ENCODE measurements around the gene FGF18. TPM values are rescaled to one million over a fixed set of nuclear protein-coding genes. Genes with fewer than 3 reads are reported as not detected.

The FGF18 gene
- total RNA-seq, 1 donor from 2014 or later: 1.2 TPM

DNA sequence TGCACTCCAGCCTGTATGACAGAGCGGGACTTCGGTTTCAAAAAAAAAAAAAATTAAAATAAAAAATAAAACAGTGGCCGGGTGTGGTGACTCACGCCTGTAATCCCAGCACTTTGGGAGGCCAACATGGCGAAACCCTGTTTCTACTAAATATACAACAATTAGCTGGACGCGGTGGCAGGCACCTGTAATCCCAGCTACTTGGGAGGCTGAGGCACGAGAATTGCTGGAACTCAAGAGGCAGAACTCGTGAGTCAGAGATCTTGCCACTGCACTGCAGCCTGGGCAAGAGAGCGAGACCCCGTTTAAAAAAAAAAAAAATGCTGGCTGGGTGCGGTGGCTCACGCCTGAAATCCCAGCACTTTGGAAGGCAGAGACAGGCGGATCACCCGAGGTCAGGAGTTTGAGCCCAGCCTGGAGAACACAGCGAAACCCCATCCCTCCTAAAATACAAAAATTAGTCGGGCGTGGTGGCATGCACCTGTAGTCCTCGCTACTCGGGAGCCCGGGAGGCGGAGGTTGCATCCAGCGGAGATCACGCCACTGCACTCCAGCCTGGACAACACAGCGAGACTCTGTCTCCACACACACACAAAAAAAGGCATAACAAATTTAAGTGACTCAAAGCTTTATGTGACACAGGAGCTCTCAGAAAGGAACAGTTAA is 33.3 kb upstream of the FGF18 start:
- Histone ChIP-seq H3K4me3 (ENCODE audit: insufficient read depth, low read depth, low read length) (no peak overlapping the region), H3K27ac (ENCODE audit: low read depth, low read length) (no peak overlapping the region), H3K4me1 (ENCODE audit: insufficient read depth, low read length) (peaks cover 15% of the 10 kb centered on the region), H3K36me3 (ENCODE audit: insufficient read depth, low read length) (peaks cover 10% of the 10 kb centered on the region), H3K9me3 (ENCODE audit: insufficient read depth, low read depth, low read length) (no peaks in the 10 kb centered on the region), H4K20me1 (ENCODE audit: insufficient read depth, low read length) (peaks cover 33% of the 10 kb centered on the region), H2AFZ (ENCODE audit: low read depth, low read length) (no peak overlapping the region), H3K27me3 (ENCODE audit: insufficient read depth, low read length) (no peaks in the 10 kb centered on the region), H3K9ac (ENCODE audit: low read length) (no peak overlapping the region), H3K79me2 (ENCODE audit: insufficient read depth, low read length) (peaks cover 35% of the 10 kb centered on the region), H3K4me2 (ENCODE audit: low read length) (peak overlapping the region; percentile 93)
- no peaks in the 10 kb centered on the region for H3K9me3 Mint-ChIP-seq (ENCODE audit: unreplicated experiment)
- FAIRE-seq (no peak), DNase-seq (ENCODE audit: low read depth) (no peak)
- H3K4me3 Mint-ChIP-seq (ENCODE audit: unreplicated experiment): peak overlapping the region; percentile 14
- peaks cover 4% of the 10 kb centered on the region for H3K4me1 Mint-ChIP-seq (ENCODE audit: low read depth, unreplicated experiment)
- H3K36me3 Mint-ChIP-seq (ENCODE audit: low read depth, unreplicated experiment): peaks cover 2% of the 10 kb centered on the region
- H3K27ac Mint-ChIP-seq (ENCODE audit: unreplicated experiment): no peak overlapping the region
- TF ChIP-seq, protein P1, sequence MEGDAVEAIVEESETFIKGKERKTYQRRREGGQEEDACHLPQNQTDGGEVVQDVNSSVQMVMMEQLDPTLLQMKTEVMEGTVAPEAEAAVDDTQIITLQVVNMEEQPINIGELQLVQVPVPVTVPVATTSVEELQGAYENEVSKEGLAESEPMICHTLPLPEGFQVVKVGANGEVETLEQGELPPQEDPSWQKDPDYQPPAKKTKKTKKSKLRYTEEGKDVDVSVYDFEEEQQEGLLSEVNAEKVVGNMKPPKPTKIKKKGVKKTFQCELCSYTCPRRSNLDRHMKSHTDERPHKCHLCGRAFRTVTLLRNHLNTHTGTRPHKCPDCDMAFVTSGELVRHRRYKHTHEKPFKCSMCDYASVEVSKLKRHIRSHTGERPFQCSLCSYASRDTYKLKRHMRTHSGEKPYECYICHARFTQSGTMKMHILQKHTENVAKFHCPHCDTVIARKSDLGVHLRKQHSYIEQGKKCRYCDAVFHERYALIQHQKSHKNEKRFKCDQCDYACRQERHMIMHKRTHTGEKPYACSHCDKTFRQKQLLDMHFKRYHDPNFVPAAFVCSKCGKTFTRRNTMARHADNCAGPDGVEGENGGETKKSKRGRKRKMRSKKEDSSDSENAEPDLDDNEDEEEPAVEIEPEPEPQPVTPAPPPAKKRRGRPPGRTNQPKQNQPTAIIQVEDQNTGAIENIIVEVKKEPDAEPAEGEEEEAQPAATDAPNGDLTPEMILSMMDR (IDR thresholded peaks at IDR 0.05; ENCODE audit: insufficient read depth, low read depth, low read length): no peak
- TF ChIP-seq EZH2 (IDR thresholded peaks at IDR 0.05; ENCODE audit: insufficient read depth, low read length): no peak
- H3K27me3 Mint-ChIP-seq (ENCODE audit: low read depth, unreplicated experiment): peaks cover 2% of the 10 kb centered on the region

DNA sequence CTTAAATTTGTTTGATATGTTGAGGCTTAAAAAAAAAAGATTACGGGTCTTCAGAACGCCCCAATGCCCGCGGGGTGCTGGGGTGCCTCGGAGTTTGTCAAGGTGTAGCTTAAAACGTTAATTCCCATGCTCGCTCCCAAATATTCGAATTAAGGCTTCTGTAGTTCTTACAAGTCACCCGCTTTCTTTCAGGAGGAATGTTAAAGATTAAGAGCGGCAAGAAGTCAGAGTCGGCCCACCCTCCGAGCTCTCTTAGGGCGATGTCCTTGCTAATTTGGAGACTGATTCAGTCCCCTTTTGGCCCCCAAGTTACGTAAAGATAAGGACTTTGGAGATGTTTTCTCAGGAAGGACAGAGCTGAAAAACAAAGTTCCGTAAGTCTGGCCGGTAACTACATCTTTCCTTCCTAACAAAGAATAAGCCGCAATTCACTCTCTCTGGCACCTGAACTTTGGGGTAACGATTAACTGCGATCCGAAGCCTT is 32.5 kb upstream of the FGF18 start:
- Mint-ChIP-seq H3K4me3 (ENCODE audit: unreplicated experiment) (peak overlapping the region; percentile 96), H3K27me3 (ENCODE audit: low read depth, unreplicated experiment) (peaks cover 2% of the 10 kb centered on the region), H3K36me3 (ENCODE audit: low read depth, unreplicated experiment) (peaks cover 5% of the 10 kb centered on the region), H3K4me1 (ENCODE audit: low read depth, unreplicated experiment) (peaks cover 8% of the 10 kb centered on the region), H3K27ac (ENCODE audit: unreplicated experiment) (peak overlapping the region; percentile 97), H3K9me3 (ENCODE audit: unreplicated experiment) (no peaks in the 10 kb centered on the region)
- peak overlapping the region; percentile 99 for H3K9ac ChIP-seq (ENCODE audit: low read length)
- peaks cover 17% of the 10 kb centered on the region for H3K36me3 ChIP-seq (ENCODE audit: insufficient read depth, low read length)
- TF ChIP-seq EZH2 (IDR thresholded peaks at IDR 0.05; ENCODE audit: insufficient read depth, low read length): no peak
- TF ChIP-seq, protein P1 (IDR thresholded peaks at IDR 0.05; ENCODE audit: insufficient read depth, low read depth, low read length): no peak
- H3K4me1 ChIP-seq (ENCODE audit: insufficient read depth, low read length): peaks cover 19% of the 10 kb centered on the region
- peak overlapping the region; percentile 94 for H3K27ac ChIP-seq (ENCODE audit: low read depth, low read length)
- no peaks in the 10 kb centered on the region for H3K27me3 ChIP-seq (ENCODE audit: insufficient read depth, low read length)
- DNase-seq (ENCODE audit: low read depth) (no peak), FAIRE-seq (no peak)
- H4K20me1 ChIP-seq (ENCODE audit: insufficient read depth, low read length): peaks cover 41% of the 10 kb centered on the region
- H3K79me2 ChIP-seq (ENCODE audit: insufficient read depth, low read length): peaks cover 42% of the 10 kb centered on the region
- H3K9me3 ChIP-seq (ENCODE audit: insufficient read depth, low read depth, low read length): no peaks in the 10 kb centered on the region
- peak overlapping the region; percentile 95 for H3K4me3 ChIP-seq (ENCODE audit: insufficient read depth, low read depth, low read length)
- H2AFZ ChIP-seq (ENCODE audit: low read depth, low read length): peak overlapping the region; percentile 98
- H3K4me2 ChIP-seq (ENCODE audit: low read length): peak overlapping the region; percentile 93
